ENCODE data around the gene CACNB1.

Gene CACNB1

DNA sequence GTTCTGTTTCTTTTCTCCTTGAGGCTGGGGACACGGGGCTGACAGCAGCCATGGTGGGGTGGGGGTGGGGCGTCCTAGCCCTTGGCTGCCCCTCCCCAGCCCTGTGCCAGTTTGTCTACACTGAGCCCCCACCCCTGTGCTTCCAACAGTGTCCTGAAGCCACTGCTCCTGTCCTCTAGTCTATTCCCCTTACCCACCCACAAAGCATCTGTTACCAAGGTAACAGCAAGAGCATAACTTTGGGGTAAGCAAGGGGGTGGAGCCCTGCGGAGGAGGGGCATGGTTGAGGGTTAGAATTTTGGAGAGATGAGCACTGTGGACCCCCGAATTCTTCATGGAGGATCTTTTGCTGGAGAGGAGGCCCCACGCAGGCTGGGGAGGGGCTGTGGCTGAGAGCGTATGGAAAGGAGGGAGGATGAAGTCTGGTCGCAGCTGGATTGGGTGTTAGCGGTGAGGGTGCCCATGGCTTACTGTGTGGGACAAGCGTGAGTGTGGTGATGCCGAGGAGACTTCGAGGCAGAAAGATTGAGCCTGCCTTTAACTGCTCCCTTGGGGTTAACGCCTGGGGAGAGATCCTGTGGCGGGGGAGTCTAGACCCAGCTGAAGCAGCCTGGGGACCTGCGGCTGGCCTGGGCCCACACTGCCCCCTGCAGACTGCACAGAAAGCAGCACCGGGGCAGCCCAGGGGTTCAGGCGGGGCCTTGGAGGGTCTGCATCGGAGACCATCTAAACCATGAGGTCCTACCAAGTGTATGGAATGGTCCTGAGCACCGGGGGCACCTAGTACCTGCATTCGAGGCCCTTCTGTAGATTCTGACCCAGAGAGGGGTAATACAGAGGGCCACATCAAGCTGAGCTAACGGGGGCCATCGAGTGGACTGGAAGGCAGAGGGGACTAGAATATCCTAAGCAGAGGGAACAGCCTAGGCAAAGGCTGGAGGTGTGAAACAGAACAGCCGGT lies 34.4 kb upstream of the CACNB1 start:
- ATAC-seq, result peak; percentile 78
- no peak for TF ChIP-seq OSR1 (CRISPR knock-in tag; IDR thresholded peaks at IDR 0.05)
- no peak for TF ChIP-seq ISL1 (CRISPR knock-in tag; IDR thresholded peaks at IDR 0.05)
- TF ChIP-seq ZNF565 (CRISPR knock-in tag; conservative IDR thresholded peaks at IDR 0.05; ENCODE audit: low read depth), result no peak
- TF ChIP-seq, protein P1, sequence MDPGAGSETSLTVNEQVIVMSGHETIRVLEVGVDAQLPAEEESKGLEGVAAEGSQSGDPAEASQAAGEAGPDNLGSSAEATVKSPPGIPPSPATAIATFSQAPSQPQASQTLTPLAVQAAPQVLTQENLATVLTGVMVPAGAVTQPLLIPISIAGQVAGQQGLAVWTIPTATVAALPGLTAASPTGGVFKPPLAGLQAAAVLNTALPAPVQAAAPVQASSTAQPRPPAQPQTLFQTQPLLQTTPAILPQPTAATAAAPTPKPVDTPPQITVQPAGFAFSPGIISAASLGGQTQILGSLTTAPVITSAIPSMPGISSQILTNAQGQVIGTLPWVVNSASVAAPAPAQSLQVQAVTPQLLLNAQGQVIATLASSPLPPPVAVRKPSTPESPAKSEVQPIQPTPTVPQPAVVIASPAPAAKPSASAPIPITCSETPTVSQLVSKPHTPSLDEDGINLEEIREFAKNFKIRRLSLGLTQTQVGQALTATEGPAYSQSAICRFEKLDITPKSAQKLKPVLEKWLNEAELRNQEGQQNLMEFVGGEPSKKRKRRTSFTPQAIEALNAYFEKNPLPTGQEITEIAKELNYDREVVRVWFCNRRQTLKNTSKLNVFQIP (CRISPR knock-in tag; IDR thresholded peaks at IDR 0.05; ENCODE audit: borderline replicate concordance, low read depth), result no peak
- no peak for TF ChIP-seq TOX (CRISPR knock-in tag; IDR thresholded peaks at IDR 0.05; ENCODE audit: borderline replicate concordance)
- no peak for TF ChIP-seq ZNF8 (CRISPR knock-in tag; IDR thresholded peaks at IDR 0.05)
- no peak for TF ChIP-seq ESRRG (CRISPR knock-in tag; IDR thresholded peaks at IDR 0.05)
- TF ChIP-seq TCF4 (CRISPR knock-in tag; IDR thresholded peaks at IDR 0.05; ENCODE audit: borderline replicate concordance), result no peak
- no peak for TF ChIP-seq ZNF70 (CRISPR knock-in tag; IDR thresholded peaks at IDR 0.05)
- TF ChIP-seq, protein P2, sequence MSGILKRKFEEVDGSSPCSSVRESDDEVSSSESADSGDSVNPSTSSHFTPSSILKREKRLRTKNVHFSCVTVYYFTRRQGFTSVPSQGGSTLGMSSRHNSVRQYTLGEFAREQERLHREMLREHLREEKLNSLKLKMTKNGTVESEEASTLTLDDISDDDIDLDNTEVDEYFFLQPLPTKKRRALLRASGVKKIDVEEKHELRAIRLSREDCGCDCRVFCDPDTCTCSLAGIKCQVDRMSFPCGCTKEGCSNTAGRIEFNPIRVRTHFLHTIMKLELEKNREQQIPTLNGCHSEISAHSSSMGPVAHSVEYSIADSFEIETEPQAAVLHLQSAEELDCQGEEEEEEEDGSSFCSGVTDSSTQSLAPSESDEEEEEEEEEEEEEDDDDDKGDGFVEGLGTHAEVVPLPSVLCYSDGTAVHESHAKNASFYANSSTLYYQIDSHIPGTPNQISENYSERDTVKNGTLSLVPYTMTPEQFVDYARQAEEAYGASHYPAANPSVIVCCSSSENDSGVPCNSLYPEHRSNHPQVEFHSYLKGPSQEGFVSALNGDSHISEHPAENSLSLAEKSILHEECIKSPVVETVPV (CRISPR knock-in tag; IDR thresholded peaks at IDR 0.05), result no peak
- no peak for TF ChIP-seq BACH2 (CRISPR knock-in tag; IDR thresholded peaks at IDR 0.05; ENCODE audit: borderline replicate concordance)
- no peak for TF ChIP-seq PPARA (CRISPR knock-in tag; IDR thresholded peaks at IDR 0.05; ENCODE audit: borderline replicate concordance)
- TF ChIP-seq ZFP3 (CRISPR knock-in tag; IDR thresholded peaks at IDR 0.05), result no peak
- TF ChIP-seq SNAI2 (CRISPR knock-in tag; IDR thresholded peaks at IDR 0.05), result no peak
- TF ChIP-seq, protein P3, sequence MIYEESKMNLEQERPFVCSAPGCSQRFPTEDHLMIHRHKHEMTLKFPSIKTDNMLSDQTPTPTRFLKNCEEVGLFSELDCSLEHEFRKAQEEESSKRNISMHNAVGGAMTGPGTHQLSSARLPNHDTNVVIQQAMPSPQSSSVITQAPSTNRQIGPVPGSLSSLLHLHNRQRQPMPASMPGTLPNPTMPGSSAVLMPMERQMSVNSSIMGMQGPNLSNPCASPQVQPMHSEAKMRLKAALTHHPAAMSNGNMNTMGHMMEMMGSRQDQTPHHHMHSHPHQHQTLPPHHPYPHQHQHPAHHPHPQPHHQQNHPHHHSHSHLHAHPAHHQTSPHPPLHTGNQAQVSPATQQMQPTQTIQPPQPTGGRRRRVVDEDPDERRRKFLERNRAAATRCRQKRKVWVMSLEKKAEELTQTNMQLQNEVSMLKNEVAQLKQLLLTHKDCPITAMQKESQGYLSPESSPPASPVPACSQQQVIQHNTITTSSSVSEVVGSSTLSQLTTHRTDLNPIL (CRISPR knock-in tag; IDR thresholded peaks at IDR 0.05; ENCODE audit: low read depth), result no peak

DNA sequence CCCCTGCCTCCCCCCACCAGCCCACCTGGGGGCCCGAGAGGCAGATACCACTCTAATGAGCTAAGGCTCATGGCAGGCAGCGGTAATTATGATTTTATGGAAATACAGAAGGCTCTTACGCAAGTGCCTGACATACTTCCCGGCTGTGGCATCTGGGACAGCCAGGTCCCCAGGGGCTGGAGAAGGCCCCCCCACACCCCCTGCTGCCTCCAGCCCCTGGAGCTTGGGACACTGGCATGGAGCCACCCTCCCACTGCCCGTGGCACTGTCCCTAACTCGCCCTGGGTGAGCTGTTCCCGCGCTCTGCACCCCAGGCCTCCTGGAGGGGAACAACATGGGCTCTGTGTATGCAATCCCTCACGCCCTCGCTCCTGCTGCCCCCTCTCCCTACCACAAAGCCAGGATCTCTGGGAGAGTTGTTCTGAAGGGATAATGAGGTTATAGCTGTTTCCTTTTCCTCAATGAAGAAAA lies 33.7 kb upstream of the CACNB1 start:
- no peak for TF ChIP-seq TCF4 (CRISPR knock-in tag; IDR thresholded peaks at IDR 0.05; ENCODE audit: borderline replicate concordance)
- no peak for TF ChIP-seq ZNF70 (CRISPR knock-in tag; IDR thresholded peaks at IDR 0.05)
- TF ChIP-seq, protein P4, sequence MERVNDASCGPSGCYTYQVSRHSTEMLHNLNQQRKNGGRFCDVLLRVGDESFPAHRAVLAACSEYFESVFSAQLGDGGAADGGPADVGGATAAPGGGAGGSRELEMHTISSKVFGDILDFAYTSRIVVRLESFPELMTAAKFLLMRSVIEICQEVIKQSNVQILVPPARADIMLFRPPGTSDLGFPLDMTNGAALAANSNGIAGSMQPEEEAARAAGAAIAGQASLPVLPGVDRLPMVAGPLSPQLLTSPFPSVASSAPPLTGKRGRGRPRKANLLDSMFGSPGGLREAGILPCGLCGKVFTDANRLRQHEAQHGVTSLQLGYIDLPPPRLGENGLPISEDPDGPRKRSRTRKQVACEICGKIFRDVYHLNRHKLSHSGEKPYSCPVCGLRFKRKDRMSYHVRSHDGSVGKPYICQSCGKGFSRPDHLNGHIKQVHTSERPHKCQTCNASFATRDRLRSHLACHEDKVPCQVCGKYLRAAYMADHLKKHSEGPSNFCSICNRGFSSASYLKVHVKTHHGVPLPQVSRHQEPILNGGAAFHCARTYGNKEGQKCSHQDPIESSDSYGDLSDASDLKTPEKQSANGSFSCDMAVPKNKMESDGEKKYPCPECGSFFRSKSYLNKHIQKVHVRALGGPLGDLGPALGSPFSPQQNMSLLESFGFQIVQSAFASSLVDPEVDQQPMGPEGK (CRISPR knock-in tag; IDR thresholded peaks at IDR 0.05; ENCODE audit: borderline replicate concordance), result no peak
- no peak for TF ChIP-seq ESRRG (CRISPR knock-in tag; IDR thresholded peaks at IDR 0.05)
- TF ChIP-seq, protein P3 (CRISPR knock-in tag; IDR thresholded peaks at IDR 0.05; ENCODE audit: low read depth), result no peak
- TF ChIP-seq PPARA (CRISPR knock-in tag; IDR thresholded peaks at IDR 0.05; ENCODE audit: borderline replicate concordance), result no peak
- no peak for TF ChIP-seq SNAI2 (CRISPR knock-in tag; IDR thresholded peaks at IDR 0.05)
- no peak for TF ChIP-seq ARNTL (CRISPR knock-in tag; IDR thresholded peaks at IDR 0.05; ENCODE audit: borderline replicate concordance, low read depth)
- TF ChIP-seq OSR1 (CRISPR knock-in tag; IDR thresholded peaks at IDR 0.05), result no peak
- TF ChIP-seq TOX (CRISPR knock-in tag; IDR thresholded peaks at IDR 0.05; ENCODE audit: borderline replicate concordance), result no peak
- no peak for TF ChIP-seq CSDC2 (CRISPR knock-in tag; IDR thresholded peaks at IDR 0.05)
- TF ChIP-seq GLIS3 (CRISPR knock-in tag; IDR thresholded peaks at IDR 0.05), result no peak
- TF ChIP-seq ZNF8 (CRISPR knock-in tag; IDR thresholded peaks at IDR 0.05), result no peak
- no peak for TF ChIP-seq ZC3H10 (CRISPR knock-in tag; IDR thresholded peaks at IDR 0.05)
- TF ChIP-seq RARB (CRISPR knock-in tag; IDR thresholded peaks at IDR 0.05), result no peak
- no peak for TF ChIP-seq ZNF565 (CRISPR knock-in tag; conservative IDR thresholded peaks at IDR 0.05; ENCODE audit: low read depth)
- no peak for TF ChIP-seq ZFP30 (CRISPR knock-in tag; IDR thresholded peaks at IDR 0.05)
- TF ChIP-seq ISL1 (CRISPR knock-in tag; IDR thresholded peaks at IDR 0.05), result no peak
- no peak for TF ChIP-seq BACH2 (CRISPR knock-in tag; IDR thresholded peaks at IDR 0.05; ENCODE audit: borderline replicate concordance)
- no peak for ATAC-seq

Measured in SK-N-SH treated with all-trans-retinoic acid at 6 μM for 48 hours (cell line).